ENCODE results near the gene GPER1.
"Not testable (repeated sequence)": the region's sequence is repeated elsewhere in the genome, so short reads cannot be mapped to it uniquely, and the experiment has no call there.

GPER1 gene

GRCh38 chr7:1070544-1071011 is 17.3 kb upstream of the GPER1 start:
- no peak for DNase-seq (ENCODE audit: low read depth)

GRCh38 chr7:1071731-1072254 is 16.1 kb upstream of the GPER1 start:
- DNase-seq (ENCODE audit: low read depth), result no peak

GRCh38 chr7:1073142-1073977 is 14.6 kb upstream of the GPER1 start:
- no peak for DNase-seq (ENCODE audit: low read depth)

GRCh38 chr7:1074018-1074417 is 13.9 kb upstream of the GPER1 start:
- DNase-seq (ENCODE audit: low read depth), result not testable (repeated sequence)

GRCh38 chr7:1074593-1075431 is 13.1 kb upstream of the GPER1 start:
- DNase-seq (ENCODE audit: low read depth), result no peak

GRCh38 chr7:1076184-1077072 is 11.5 kb upstream of the GPER1 start:
- no peak for DNase-seq (ENCODE audit: low read depth)

GRCh38 chr7:1078519-1078918 is 9.4 kb upstream of the GPER1 start:
- DNase-seq (ENCODE audit: low read depth), result no peak

- no peak for DNase-seq (ENCODE audit: low read depth)
Observed at GRCh38 chr7:1078985-1079384, 8.9 kb upstream of the GPER1 start.

GRCh38 chr7:1079546-1079945 is 8.4 kb upstream of the GPER1 start:
- DNase-seq (ENCODE audit: low read depth), result no peak

GRCh38 chr7:1080252-1080920 is 7.5 kb upstream of the GPER1 start:
- no peak for DNase-seq (ENCODE audit: low read depth)

GRCh38 chr7:1080921-1081255 is 7.0 kb upstream of the GPER1 start:
- no peak for DNase-seq (ENCODE audit: low read depth)

- no peak for DNase-seq (ENCODE audit: low read depth)
Observed at GRCh38 chr7:1081336-1081735, 6.6 kb upstream of the GPER1 start.

- no peak for DNase-seq (ENCODE audit: low read depth)
Observed at GRCh38 chr7:1081931-1082401, 5.9 kb upstream of the GPER1 start.

GRCh38 chr7:1083729-1084657 is 3.9 kb upstream of the GPER1 start:
- no peak for DNase-seq (ENCODE audit: low read depth)

GRCh38 chr7:1085266-1085665 is 2.6 kb upstream of the GPER1 start:
- no peak for DNase-seq (ENCODE audit: low read depth)

- DNase-seq (ENCODE audit: low read depth), result no peak
Observed at GRCh38 chr7:1085910-1086421, 1.9 kb upstream of the GPER1 start.

- no peak for DNase-seq (ENCODE audit: low read depth)
Observed at GRCh38 chr7:1086588-1087464, 1.1 kb upstream of the GPER1 start.

- DNase-seq (ENCODE audit: low read depth), result no peak
Observed at GRCh38 chr7:1087465-1087814, 473 bp upstream of the GPER1 start.

GRCh38 chr7:1090236-1090635 is 2.3 kb downstream of the GPER1 start:
- DNase-seq (ENCODE audit: low read depth), result no peak

Measured in stromal cell of bone marrow (primary cell).